ENCODE data around the gene ZNF333.
"Not testable (repeated sequence)": the region's sequence is repeated elsewhere in the genome, so short reads cannot be mapped to it uniquely, and the experiment has no call there.

The ZNF333 gene

GRCh38 chr19:14700711-14701375 lies 11.0 kb downstream of the ZNF333 start:
- DNase-seq = no peak

DNA sequence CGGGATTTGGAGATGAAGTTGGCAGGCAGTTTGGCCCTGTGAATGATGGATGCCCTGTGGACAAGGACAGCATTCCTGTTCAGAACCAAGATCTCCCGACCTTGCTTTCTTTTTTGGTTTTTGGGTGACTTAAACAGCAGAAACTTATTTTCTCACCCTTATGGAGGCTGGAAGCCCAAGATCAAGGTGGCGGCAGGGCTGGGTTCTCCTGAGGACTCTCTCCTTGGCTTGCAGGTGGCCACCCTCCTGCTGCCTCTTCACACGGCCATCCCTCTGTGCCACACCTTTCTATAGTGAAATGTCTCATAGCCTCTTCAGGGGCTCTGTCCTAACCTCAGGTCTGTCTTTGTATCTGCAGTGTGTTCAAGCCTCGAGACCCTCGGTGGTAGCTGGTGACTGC lies 14.0 kb downstream of the ZNF333 start:
- DNase-seq = no peak

DNA sequence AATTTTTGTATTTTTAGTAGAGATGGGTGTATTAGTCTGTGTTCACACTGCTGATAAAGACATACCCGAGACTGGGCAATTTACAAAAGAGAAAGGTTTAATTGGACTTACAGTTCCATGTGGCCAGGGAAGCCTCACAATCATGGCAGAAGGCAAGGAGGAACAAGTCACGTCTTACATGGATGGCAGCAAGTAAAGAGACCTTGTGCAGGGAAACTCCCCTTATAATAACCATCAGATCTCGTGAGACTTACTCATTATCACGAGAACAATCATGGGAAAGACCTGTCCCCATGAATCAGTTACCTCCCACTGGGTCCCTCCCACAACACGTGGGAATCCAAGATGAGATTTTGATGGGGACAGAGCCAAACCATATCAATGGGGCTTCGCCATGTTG lies 14.6 kb downstream of the ZNF333 start:
- DNase-seq = no peak

DNA sequence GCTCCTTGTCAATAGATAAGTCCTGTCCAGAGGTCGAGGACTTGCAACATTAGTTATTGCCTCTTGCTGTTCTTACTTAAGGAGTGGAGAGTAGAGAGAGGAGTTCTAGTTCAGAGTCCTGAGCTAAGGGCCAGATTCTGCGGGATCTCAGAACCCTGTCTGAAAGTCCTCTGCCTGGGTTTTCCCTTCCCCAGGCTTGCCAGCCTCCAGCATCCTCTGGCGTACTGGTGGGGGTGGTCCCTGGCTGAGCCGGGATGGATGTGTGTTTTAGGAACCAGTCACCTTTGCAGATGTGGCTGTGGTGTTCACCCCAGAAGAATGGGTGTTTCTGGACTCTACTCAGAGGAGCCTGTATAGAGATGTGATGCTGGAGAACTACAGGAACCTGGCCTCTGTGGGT lies 26.0 kb downstream of the ZNF333 start:
- DNase-seq = no peak

GRCh38 chr19:14718522-14719116 lies 28.8 kb downstream of the ZNF333 start:
- DNase-seq = no peak

GRCh38 chr19:14719162-14719561 lies 29.3 kb downstream of the ZNF333 start:
- DNase-seq = no peak

DNA sequence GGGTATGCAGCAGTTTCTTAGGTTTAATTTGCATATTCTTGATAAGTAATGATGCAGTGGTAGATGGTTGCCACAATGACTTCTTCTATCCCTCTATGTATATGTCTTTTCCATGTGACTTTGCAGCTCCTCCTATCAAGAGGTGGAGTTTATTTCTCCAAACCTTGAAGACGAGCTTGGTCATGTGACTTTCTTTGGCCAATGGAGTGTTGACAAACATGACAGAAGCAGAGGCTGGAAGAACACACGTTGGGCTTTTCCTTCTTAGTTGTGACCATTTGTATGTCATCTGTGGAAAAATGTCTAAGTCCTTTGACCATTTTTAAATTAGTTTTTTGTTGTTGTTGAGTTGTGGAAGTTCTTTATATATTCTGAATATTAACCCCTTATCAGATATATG lies 32.3 kb downstream of the ZNF333 start:
- DNase-seq = no peak

DNA sequence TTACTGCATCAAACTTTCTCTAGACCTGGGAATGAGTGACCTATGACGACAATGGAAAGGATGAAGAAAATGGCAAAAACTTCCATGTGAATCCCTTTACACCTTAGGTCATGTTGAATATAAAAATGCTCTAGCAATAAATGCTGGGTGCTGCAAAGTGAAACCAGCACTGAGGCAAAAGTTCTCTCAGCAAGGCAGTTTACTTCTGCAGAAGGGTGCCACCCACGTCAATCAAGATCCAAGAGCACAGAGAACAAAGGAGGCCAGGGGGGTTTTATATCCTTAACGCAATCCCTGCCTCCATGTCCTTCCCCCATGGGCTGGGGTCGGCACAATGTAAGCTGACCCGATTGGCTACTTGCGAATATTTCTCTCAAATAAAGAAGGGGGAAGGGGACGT lies 38.7 kb downstream of the ZNF333 start:
- DNase-seq = no peak

DNA sequence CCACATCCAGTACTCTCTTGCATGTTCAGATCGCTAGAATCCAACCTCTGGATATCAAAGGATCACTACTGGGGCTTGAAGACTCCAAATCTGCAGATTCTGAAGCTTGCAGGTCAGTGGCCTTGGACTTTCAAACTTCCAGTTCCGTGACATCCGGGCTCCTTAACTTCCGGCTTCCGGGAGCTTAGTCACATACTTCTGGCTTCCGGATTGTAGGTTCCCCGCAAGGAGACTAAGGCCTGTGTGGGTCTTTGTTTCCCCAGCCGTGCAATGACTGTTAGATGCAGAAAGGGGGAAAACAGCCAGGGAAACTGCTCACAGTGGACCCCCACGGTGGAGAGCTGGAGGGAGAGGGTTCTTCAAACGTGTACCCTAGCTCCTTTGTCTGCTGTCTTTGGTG lies 41.4 kb downstream of the ZNF333 start:
- DNase-seq = no peak

DNA sequence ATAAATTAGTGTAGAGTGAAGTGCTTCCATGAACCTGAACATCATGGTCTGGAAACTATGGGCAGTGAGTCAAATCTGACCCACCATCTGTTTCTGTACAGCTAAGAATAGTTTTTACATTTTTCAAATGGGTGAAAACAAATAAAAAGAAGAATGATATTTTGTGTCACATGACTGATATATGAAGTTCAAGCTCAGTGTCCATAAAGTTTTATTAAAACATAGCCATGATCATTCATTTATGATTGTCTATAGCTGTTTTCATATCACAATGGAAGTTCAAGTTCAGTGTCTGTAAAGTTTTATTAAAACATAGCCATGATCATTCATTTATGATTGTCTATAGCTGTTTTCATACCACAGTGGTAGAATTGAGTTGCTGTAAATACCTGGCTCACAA lies 42.7 kb downstream of the ZNF333 start:
- DNase-seq = no peak

- no peak for DNase-seq
These were observed 43.7 kb downstream of the ZNF333 start for GRCh38 chr19:14733574-14733973.

GRCh38 chr19:14735915-14736314 lies 46.1 kb downstream of the ZNF333 start:
- no peak for DNase-seq

GRCh38 chr19:14746886-14747285 lies 57.0 kb downstream of the ZNF333 start:
- DNase-seq = no peak

GRCh38 chr19:14748601-14749000 lies 58.8 kb downstream of the ZNF333 start:
- no peak for DNase-seq

GRCh38 chr19:14758816-14759215 lies 69.0 kb downstream of the ZNF333 start:
- no peak for DNase-seq

- DNase-seq = no peak
These were observed 71.8 kb downstream of the ZNF333 start for GRCh38 chr19:14761607-14762006.

GRCh38 chr19:14762111-14762510 lies 72.3 kb downstream of the ZNF333 start:
- DNase-seq = no peak

- no peak for DNase-seq
These were observed 73.8 kb downstream of the ZNF333 start for GRCh38 chr19:14763497-14764145.

- DNase-seq = no peak
These were observed 74.6 kb downstream of the ZNF333 start for GRCh38 chr19:14764401-14764800.

DNA sequence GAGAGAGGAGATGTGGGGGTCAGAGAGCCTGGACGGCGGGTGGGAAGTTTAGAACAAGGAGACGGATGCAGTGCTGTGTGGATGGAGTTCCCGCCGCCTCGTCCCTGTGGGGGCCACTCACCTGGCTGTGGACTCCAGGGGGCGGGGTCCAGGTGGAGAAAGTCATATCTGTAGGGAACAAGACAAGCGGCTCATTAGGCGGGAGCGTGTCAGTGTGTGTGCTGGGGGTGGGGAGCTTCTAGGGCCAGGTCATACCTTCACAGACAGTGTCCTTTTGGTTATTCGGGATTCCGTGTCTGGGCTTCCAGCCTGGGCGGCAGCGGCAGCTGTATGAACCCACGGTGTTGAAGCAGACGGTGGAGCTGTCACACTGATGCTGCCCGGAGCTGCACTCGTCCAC lies 75.6 kb downstream of the ZNF333 start:
- DNase-seq = not testable (repeated sequence)

GRCh38 chr19:14765841-14766240 lies 76.0 kb downstream of the ZNF333 start:
- not testable (repeated sequence) for DNase-seq

- DNase-seq = no peak
These were observed 77.7 kb downstream of the ZNF333 start for GRCh38 chr19:14767466-14767971.

DNA sequence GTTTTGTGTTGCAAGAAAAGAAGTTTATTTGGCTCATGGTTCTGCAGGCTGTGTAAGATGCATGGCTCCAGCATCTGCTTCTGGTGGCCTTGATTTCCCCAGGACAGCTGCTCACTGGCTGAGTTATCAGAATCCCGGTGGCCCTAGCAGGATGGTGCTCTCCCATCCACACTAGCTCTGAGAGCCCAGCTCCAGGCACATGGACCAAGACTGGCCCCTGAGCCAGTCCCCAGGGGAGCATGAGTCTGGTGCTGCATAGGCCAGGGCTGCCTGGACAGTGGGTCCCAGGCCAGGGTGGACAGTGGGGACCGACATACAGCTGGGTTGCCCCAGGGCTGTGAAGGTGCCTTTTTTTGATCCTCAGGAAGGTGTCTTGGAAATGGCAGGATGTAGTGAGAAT lies 78.2 kb downstream of the ZNF333 start:
- DNase-seq = no peak

- DNase-seq = no peak
These were observed 79.4 kb downstream of the ZNF333 start for GRCh38 chr19:14769201-14769600.
